Transverse colon (tissue), 3 donors: ENCODE data around the gene NES.

Experiments
- POLR2A ChIP-seq: fragments of 450-650 bp; IDR thresholded peaks from one replicate; pipeline ENCODE4 v1.6.1; 2016; ENCODE audit warnings: antibody characterized with exemption, mild to moderate bottlenecking, moderate library complexity
- POLR2AphosphoS5 ChIP-seq, 3 donors: sonication (generic); formaldehyde crosslinking; IDR thresholded peaks; one replicate each; pipeline ENCODE4 v1.6.1; 2016; ENCODE audit warnings: antibody characterized with exemption in 3 of 3

DNA sequence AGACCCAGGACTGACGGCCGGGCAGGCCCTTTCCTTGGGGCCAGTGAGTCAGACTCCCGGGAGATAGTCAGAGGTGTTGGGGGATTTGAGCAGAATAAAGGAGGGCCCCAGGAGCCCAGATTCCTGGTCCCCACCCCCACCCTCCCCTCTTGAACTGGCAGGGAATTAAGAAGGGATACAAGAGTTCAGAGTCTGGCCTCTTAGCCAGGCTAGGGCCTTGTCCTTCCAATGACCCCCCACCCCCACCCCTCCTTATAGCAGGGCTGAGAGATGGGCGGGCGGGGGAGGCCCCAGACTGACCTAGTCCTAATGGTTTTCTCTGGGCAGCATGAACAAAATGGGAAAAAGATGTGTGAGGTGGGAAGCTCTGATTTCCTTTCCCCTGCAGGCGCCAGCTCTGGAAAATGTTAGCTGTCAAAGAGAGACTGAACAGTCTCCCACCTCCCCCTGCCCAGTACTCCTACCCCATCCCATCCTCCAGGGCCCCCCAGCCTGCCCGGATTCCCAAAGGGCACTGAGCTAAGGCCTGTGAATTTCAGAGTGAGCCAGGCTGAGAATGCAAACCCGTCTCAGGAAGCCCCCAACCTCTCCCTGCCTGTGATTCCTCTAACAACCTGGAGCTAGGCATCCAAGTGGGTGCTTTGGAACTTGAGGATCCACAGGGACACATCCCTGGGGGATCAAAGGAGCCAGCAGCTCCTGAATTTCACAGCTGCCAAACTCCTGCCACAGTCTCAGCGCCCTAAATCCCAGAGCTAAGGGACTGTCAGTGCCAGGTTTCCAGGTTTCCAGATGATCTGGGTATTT, 34.0 kb upstream of the NES start:
- TF ChIP-seq POLR2AphosphoS5 (IDR thresholded peaks at IDR 0.05) (no peak), POLR2A (no peak)
